Chondrocyte (in vitro differentiated cells): ENCODE results near the gene KRTAP5-4. TPM values are rescaled to one million over a fixed set of nuclear protein-coding genes. Genes with fewer than 3 reads are reported as not detected.
A peak's percentile ranks its signal among the peaks of the same experiment; 100 is the strongest.
"Not testable (repeated sequence)": the region's sequence is repeated elsewhere in the genome, so short reads cannot be mapped to it uniquely, and the experiment has no call there.

Source experiments
- DNase-seq: peaks from one replicate; pipeline ENCODE4 v3.0.0; 2021; ENCODE audit warnings: mixed read lengths, low spot score
- H3K27ac Mint-ChIP-seq: one replicate; pipeline ENCODE4 v1.8.0; 2021; ENCODE audit warnings: mild to moderate bottlenecking, moderate library complexity, mixed read lengths; ENCODE audit not compliant: unreplicated experiment
- H3K27me3 Mint-ChIP-seq: 2 replicates; pipeline ENCODE4 v1.8.0; 2021; ENCODE audit warnings: low read depth, mixed read lengths
- H3K36me3 Mint-ChIP-seq: 2 replicates; pipeline ENCODE4 v1.8.0; 2021; ENCODE audit warnings: low read depth, mixed read lengths
- H3K4me1 Mint-ChIP-seq: 2 replicates; pipeline ENCODE4 v1.8.0; 2021; ENCODE audit warnings: low read depth, mild to moderate bottlenecking, mixed read lengths
- H3K4me3 Mint-ChIP-seq: one replicate; pipeline ENCODE4 v1.8.0; 2021; ENCODE audit warnings: mild to moderate bottlenecking, moderate library complexity, mixed read lengths; ENCODE audit not compliant: unreplicated experiment
- H3K9me3 Mint-ChIP-seq: 2 replicates; pipeline ENCODE4 v1.8.0; 2021; ENCODE audit warnings: low read depth, mixed read lengths
- CTCF ChIP-seq: fragments of 200-600 bp; sonication (generic); IDR thresholded peaks from 2 replicates; pipeline ENCODE4 v1.5.0; 2021; ENCODE audit warnings: antibody characterized with exemption, mild to moderate bottlenecking, moderate library complexity
- total RNA-seq: library from RNA; stranded (reverse); gene quantifications from 3 replicates; pipeline ENCODE4 v1.2.1, GENCODE V29; 2021

Gene KRTAP5-4
- total RNA-seq, 1 donor from 2014 or later: not detected

GRCh38 chr11:1597331-1597993 lies 24.5 kb downstream of the KRTAP5-4 start:
- no peak overlapping the region for H3K27ac Mint-ChIP-seq
- no peak for TF ChIP-seq CTCF
- no peak overlapping the region for H3K4me3 Mint-ChIP-seq
- H3K27me3 Mint-ChIP-seq: peaks cover 81% of the 10 kb centered on the region
- no peaks in the 10 kb centered on the region for H3K9me3 Mint-ChIP-seq
- DNase-seq: peak; percentile 54
- H3K36me3 Mint-ChIP-seq: peaks cover 7% of the 10 kb centered on the region
- no peaks in the 10 kb centered on the region for H3K4me1 Mint-ChIP-seq

- not testable (repeated sequence) for H3K4me1 Mint-ChIP-seq, H3K36me3 Mint-ChIP-seq, H3K27ac Mint-ChIP-seq, H3K4me3 Mint-ChIP-seq, H3K9me3 Mint-ChIP-seq
- peak; percentile 53 for DNase-seq
- peaks cover 77% of the 10 kb centered on the region for H3K27me3 Mint-ChIP-seq
Measured at GRCh38 chr11:1596576-1597121, 25.3 kb downstream of the KRTAP5-4 start.

- peak; percentile 11 for DNase-seq
- H3K27ac Mint-ChIP-seq, H3K9me3 Mint-ChIP-seq, H3K4me3 Mint-ChIP-seq, H3K4me1 Mint-ChIP-seq, H3K36me3 Mint-ChIP-seq: not testable (repeated sequence)
- H3K27me3 Mint-ChIP-seq: peaks cover 75% of the 10 kb centered on the region
- TF ChIP-seq CTCF: peak; percentile 59
Measured at GRCh38 chr11:1595994-1596575, 25.9 kb downstream of the KRTAP5-4 start.

- Mint-ChIP-seq H3K9me3 (no peaks in the 10 kb centered on the region), H3K27ac (no peak overlapping the region), H3K27me3 (peaks cover 52% of the 10 kb centered on the region), H3K36me3 (peaks cover 7% of the 10 kb centered on the region), H3K4me3 (no peak overlapping the region), H3K4me1 (no peaks in the 10 kb centered on the region)
- no peak for DNase-seq
- no peak for TF ChIP-seq CTCF
Measured at GRCh38 chr11:1592628-1593027, 29.3 kb downstream of the KRTAP5-4 start.

GRCh38 chr11:1589996-1590395 lies 31.9 kb downstream of the KRTAP5-4 start:
- H3K4me1 Mint-ChIP-seq: no peaks in the 10 kb centered on the region
- H3K36me3 Mint-ChIP-seq: peaks cover 4% of the 10 kb centered on the region
- H3K27ac Mint-ChIP-seq: no peak overlapping the region
- peaks cover 35% of the 10 kb centered on the region for H3K27me3 Mint-ChIP-seq
- TF ChIP-seq CTCF: no peak
- H3K9me3 Mint-ChIP-seq: no peaks in the 10 kb centered on the region
- DNase-seq: peak; percentile 52
- H3K4me3 Mint-ChIP-seq: no peak overlapping the region

- H3K9me3 Mint-ChIP-seq, H3K36me3 Mint-ChIP-seq, H3K4me3 Mint-ChIP-seq, H3K4me1 Mint-ChIP-seq, H3K27ac Mint-ChIP-seq: not testable (repeated sequence)
- H3K27me3 Mint-ChIP-seq: peaks cover 29% of the 10 kb centered on the region
- DNase-seq: peak; percentile 20
Measured at GRCh38 chr11:1589191-1589963, 32.6 kb downstream of the KRTAP5-4 start.
